ENCODE measurements around the gene SLC22A23.

The SLC22A23 gene

DNA sequence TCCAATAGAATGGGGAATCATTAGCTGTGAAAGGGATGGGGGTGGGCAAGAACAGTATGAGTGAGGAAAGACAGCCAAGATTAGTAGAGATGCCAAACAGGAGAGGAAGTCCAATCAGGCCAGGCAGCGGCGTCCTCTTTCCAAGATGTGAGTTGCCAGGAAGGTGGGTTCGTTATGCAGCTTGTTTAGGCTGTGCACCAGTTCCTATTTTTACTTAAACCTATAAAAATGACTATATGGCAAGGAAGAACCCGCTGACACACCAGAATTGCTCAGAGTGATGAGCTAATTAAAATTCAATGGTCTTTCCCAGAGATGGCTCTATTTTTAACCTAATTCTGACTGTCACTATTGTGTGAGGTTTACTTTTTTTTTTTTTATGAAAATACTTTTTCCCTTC is 88.2 kb downstream of the SLC22A23 start:
- Histone ChIP-seq H3K4me3 (ENCODE audit: low read length) (no peak overlapping the region), H3K27me3 (ENCODE audit: control insufficient read depth, low read length) (peaks cover 28% of the 10 kb centered on the region), H3K27ac (ENCODE audit: low read depth, low read length) (no peak overlapping the region), H3F3A (ENCODE audit: control insufficient read depth, insufficient read depth) (no peaks in the 10 kb centered on the region), H3K9me3 (ENCODE audit: control insufficient read depth, insufficient read depth, low read length) (no peaks in the 10 kb centered on the region), H3K36me3 (ENCODE audit: control insufficient read depth, low read length) (no peaks in the 10 kb centered on the region), H3K4me1 (ENCODE audit: control insufficient read depth, low read length) (no peaks in the 10 kb centered on the region), H4K20me1 (ENCODE audit: control insufficient read depth, insufficient read depth, low read depth, low read length) (no peaks in the 10 kb centered on the region), H3K4me2 (ENCODE audit: low read length) (no peak overlapping the region), H3K79me2 (ENCODE audit: control insufficient read depth, low read length) (no peaks in the 10 kb centered on the region), H3K9me2 (replicated peaks; ENCODE audit: control insufficient read depth, low read length) (no peaks in the 10 kb centered on the region)
- TF ChIP-seq CTCF (IDR thresholded peaks at IDR 0.05; ENCODE audit: low read depth, low read length, poor library complexity, severe bottlenecking) (no peak), EZH2phosphoT487 (IDR thresholded peaks at IDR 0.05; ENCODE audit: borderline replicate concordance, low read length) (no peak)

GRCh38 chr6:3367630-3368029 is 89.2 kb downstream of the SLC22A23 start:
- no peaks in the 10 kb centered on the region for H3K9me3 ChIP-seq (ENCODE audit: control insufficient read depth, insufficient read depth, low read length)
- H3K9me2 ChIP-seq (replicated peaks; ENCODE audit: control insufficient read depth, low read length) = no peaks in the 10 kb centered on the region
- H3K4me2 ChIP-seq (ENCODE audit: low read length) = no peak overlapping the region
- no peaks in the 10 kb centered on the region for H3K4me1 ChIP-seq (ENCODE audit: control insufficient read depth, low read length)
- no peak for TF ChIP-seq CTCF (IDR thresholded peaks at IDR 0.05; ENCODE audit: low read depth, low read length, poor library complexity, severe bottlenecking)
- no peak for TF ChIP-seq EZH2phosphoT487 (IDR thresholded peaks at IDR 0.05; ENCODE audit: borderline replicate concordance, low read length)
- H3K27me3 ChIP-seq (ENCODE audit: control insufficient read depth, low read length) = peaks cover 28% of the 10 kb centered on the region
- H3K4me3 ChIP-seq (ENCODE audit: low read length) = no peak overlapping the region
- no peaks in the 10 kb centered on the region for H3K36me3 ChIP-seq (ENCODE audit: control insufficient read depth, low read length)
- no peaks in the 10 kb centered on the region for H3K79me2 ChIP-seq (ENCODE audit: control insufficient read depth, low read length)
- H3K27ac ChIP-seq (ENCODE audit: low read depth, low read length) = no peak overlapping the region
- no peaks in the 10 kb centered on the region for H4K20me1 ChIP-seq (ENCODE audit: control insufficient read depth, insufficient read depth, low read depth, low read length)
- no peaks in the 10 kb centered on the region for H3F3A ChIP-seq (ENCODE audit: control insufficient read depth, insufficient read depth)

DNA sequence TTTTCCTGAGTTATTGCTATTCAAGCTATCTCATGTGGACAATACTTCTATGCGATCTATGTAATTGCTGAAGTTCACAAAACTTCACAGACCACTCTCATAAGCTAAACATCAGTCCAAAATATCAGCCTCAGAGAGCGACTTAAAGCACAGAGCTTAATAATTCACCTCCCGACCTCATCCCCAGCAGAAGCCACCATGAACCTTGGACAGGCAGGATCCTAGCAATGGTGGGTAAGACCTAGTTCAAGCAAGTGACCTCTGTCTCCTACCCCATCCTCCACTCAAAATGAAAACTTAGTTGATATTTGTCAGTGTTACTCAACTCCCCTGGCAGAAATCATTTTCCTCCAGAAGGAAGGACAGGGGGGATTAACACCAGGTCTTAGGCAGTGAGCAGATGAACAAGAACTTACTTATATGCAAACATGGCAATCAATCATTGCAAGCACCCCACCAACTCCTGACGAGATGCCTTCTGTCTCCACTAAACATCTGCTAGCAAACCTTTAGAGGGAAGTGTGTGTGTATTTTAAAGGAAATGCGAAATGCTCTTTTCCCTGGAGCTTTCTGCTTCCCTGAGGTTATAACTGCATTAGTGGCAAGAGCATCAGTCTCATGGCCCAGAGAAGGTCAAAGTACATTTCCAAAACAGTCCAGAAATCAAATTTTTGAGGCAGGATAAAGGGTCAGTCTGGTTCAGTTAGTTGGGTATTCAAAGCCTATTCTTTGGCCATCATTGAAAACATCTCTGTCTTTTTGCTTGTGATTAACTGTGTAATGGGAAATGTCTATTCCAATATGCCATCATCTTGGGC is 90.0 kb downstream of the SLC22A23 start:
- H3F3A ChIP-seq (ENCODE audit: control insufficient read depth, insufficient read depth) = no peaks in the 10 kb centered on the region
- H3K4me1 ChIP-seq (ENCODE audit: control insufficient read depth, low read length) = no peaks in the 10 kb centered on the region
- TF ChIP-seq EZH2phosphoT487 (IDR thresholded peaks at IDR 0.05; ENCODE audit: borderline replicate concordance, low read length) (no peak), CTCF (IDR thresholded peaks at IDR 0.05; ENCODE audit: low read depth, low read length, poor library complexity, severe bottlenecking) (no peak)
- no peaks in the 10 kb centered on the region for H3K9me3 ChIP-seq (ENCODE audit: control insufficient read depth, insufficient read depth, low read length)
- no peaks in the 10 kb centered on the region for H4K20me1 ChIP-seq (ENCODE audit: control insufficient read depth, insufficient read depth, low read depth, low read length)
- no peak overlapping the region for H3K4me2 ChIP-seq (ENCODE audit: low read length)
- no peaks in the 10 kb centered on the region for H3K79me2 ChIP-seq (ENCODE audit: control insufficient read depth, low read length)
- H3K36me3 ChIP-seq (ENCODE audit: control insufficient read depth, low read length) = no peaks in the 10 kb centered on the region
- no peaks in the 10 kb centered on the region for H3K9me2 ChIP-seq (replicated peaks; ENCODE audit: control insufficient read depth, low read length)
- no peak overlapping the region for H3K4me3 ChIP-seq (ENCODE audit: low read length)
- H3K27ac ChIP-seq (ENCODE audit: low read depth, low read length) = no peak overlapping the region
- H3K27me3 ChIP-seq (ENCODE audit: control insufficient read depth, low read length) = peaks cover 25% of the 10 kb centered on the region

Data from DOHH2 (cell line).